Choroid plexus epithelial cell (primary cell): ENCODE results near the gene STPG3.

Experiments
- DNase-seq: peaks from one replicate; pipeline ENCODE4 v3.0.0-alpha.2; 2010; ENCODE audit warnings: low read depth
- H3K4me3 ChIP-seq: 2 replicates; pipeline ENCODE4 v1.5.1; 2011; ENCODE audit warnings: low read depth, mild to moderate bottlenecking, control low read depth, low read length, moderate library complexity
- TF ChIP-seq, protein P1 (sequence below): conservative IDR thresholded peaks from 2 replicates; pipeline ENCODE4 v1.5.1; 2011; ENCODE audit warnings: low read depth, mild to moderate bottlenecking, control low read depth, inconsistent platforms, low read length, moderate library complexity

The STPG3 gene

GRCh38 chr9:137271696-137272076 is 20.6 kb downstream of the STPG3 start:
- TF ChIP-seq, protein P1, sequence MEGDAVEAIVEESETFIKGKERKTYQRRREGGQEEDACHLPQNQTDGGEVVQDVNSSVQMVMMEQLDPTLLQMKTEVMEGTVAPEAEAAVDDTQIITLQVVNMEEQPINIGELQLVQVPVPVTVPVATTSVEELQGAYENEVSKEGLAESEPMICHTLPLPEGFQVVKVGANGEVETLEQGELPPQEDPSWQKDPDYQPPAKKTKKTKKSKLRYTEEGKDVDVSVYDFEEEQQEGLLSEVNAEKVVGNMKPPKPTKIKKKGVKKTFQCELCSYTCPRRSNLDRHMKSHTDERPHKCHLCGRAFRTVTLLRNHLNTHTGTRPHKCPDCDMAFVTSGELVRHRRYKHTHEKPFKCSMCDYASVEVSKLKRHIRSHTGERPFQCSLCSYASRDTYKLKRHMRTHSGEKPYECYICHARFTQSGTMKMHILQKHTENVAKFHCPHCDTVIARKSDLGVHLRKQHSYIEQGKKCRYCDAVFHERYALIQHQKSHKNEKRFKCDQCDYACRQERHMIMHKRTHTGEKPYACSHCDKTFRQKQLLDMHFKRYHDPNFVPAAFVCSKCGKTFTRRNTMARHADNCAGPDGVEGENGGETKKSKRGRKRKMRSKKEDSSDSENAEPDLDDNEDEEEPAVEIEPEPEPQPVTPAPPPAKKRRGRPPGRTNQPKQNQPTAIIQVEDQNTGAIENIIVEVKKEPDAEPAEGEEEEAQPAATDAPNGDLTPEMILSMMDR = no peak
- no peak for DNase-seq
- no peak overlapping the region for H3K4me3 ChIP-seq

- TF ChIP-seq, protein P1 = no peak
- no peak overlapping the region for H3K4me3 ChIP-seq
- DNase-seq = no peak
These were observed 21.4 kb downstream of the STPG3 start for GRCh38 chr9:137272241-137273094.

GRCh38 chr9:137273095-137273490 is 22.0 kb downstream of the STPG3 start:
- DNase-seq = no peak
- H3K4me3 ChIP-seq = no peak overlapping the region
- TF ChIP-seq, protein P1 = no peak

DNA sequence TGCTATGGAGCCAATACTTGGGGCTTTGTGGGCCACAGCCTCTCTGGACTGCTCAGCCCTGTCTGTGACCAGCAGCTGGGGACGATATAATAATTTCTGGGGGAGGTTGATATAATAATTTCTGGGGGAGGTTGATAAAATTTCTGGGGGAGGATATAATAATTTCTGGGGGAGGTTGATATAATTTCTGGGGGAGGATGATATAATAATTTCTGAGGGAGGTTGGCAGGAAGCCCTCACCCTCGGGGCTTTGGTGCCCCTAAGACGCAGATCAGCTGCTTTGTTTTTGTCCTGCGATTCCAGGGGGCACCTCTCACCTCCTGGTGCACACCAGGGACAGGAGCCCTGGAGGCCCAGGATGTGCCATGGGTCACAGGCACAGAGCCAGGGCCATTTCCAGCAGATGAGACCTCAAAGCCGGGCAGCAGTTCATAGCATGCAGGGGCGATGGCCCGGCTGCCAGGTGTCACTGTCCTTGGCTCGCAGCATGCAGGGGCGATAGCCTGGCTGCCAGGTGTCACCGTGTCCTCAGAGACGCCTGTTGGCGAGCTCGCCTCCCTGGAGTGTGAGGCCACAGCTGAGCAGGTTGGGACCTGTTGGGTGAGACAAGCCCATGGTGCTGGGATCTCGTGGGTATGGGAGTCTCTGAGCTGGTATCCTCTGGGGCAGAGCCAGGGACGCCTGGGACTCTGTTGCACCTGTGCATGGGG is 22.7 kb downstream of the STPG3 start:
- no peak overlapping the region for H3K4me3 ChIP-seq
- DNase-seq = no peak
- TF ChIP-seq, protein P1 = no peak

GRCh38 chr9:137275203-137275587 is 24.1 kb downstream of the STPG3 start:
- TF ChIP-seq, protein P1 = no peak
- no peak overlapping the region for H3K4me3 ChIP-seq
- DNase-seq = no peak

DNA sequence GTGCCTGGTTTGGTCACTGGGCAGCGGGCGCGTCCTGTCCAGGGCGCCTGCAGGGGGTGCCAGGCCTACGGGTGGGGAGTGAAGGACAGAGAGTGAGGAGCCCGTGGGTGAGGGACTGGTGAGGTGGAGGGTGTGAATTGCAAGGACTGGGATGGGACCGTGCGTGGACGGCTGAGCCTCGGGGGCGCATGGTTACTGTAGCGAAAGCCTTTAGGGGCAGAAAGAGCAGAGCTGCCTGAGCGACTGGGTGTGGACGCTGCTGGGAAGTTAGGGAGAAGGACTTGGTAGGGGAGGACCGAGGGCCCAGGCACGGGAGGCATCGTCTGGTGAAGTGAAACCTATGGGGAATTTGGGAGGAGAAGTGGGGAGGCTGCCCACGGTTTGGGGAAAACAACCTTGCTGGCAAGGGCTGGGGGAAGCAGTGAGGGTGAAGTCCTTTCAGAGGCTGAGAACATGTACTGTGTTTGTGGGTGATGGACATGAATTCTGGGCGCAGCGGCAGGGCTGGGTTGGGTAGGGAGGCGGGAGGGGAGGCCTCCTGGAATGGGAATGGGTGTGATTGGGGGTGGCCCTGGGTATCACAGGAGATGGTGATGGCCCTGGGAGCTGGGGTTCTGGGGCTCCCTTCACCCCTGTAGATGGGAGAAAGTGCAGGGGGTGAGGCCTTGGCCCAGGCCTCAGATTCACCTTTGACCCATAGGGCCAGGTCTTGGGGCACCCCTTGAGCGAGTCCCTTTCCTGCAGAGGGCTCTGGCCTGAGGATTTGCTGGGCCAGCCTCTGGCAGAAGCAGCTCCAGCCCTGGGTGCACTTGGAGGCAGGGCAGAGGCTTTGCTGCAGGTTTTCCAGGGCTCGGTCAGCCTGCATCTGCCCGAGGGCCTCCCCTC is 24.7 kb downstream of the STPG3 start:
- TF ChIP-seq, protein P1 = no peak
- no peak overlapping the region for H3K4me3 ChIP-seq
- DNase-seq = no peak
